ENCODE measurements around the gene DDB1.

DNA sequence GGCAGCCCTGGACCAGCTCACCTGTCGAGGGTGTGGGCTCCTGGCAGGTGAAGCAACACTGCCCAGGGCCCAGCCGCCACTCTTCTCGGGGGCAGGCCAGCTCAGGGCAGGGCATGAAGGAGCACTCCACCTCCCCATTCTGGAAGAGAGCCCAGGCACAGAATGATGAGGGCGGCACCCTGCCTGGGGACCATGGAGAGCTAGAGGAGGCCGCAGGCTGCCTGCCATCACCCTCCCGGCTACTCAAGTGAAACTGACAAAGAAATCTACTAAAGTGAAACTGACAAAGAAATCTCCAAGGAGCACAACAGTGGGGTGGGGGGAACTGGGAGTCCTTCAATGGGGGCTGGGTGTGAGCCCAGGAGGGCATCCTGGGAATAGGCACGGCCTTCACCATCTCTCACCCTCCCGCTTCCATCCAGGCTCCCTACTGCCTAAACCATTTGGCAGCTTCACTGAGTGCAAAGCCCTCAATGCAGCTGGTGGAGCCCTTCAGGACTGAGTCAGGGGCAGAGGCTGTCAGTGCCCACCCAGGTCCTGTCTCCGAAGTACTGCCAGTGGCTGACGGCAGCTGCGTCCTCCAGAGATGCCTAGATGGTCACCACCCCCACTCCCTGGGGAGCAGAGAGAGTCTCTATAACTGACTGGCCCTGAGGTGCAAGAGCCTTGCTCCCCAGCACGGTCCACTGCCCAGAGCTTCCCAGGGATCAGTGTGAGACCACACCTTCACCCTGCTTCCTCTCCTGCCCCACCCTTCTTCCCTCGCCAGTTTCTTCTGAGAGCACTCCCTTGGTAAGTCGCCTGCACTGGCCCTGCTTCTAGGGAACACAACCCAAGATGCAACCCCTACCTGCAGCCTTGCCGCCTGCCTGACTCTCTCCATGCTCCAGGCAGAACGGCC, 59.5 kb downstream of the DDB1 start:
- TF ChIP-seq, protein P1, sequence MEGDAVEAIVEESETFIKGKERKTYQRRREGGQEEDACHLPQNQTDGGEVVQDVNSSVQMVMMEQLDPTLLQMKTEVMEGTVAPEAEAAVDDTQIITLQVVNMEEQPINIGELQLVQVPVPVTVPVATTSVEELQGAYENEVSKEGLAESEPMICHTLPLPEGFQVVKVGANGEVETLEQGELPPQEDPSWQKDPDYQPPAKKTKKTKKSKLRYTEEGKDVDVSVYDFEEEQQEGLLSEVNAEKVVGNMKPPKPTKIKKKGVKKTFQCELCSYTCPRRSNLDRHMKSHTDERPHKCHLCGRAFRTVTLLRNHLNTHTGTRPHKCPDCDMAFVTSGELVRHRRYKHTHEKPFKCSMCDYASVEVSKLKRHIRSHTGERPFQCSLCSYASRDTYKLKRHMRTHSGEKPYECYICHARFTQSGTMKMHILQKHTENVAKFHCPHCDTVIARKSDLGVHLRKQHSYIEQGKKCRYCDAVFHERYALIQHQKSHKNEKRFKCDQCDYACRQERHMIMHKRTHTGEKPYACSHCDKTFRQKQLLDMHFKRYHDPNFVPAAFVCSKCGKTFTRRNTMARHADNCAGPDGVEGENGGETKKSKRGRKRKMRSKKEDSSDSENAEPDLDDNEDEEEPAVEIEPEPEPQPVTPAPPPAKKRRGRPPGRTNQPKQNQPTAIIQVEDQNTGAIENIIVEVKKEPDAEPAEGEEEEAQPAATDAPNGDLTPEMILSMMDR (IDR thresholded peaks at IDR 0.05): no peak
- TF ChIP-seq EP300 (IDR thresholded peaks at IDR 0.05) (no peak), POLR2A (IDR thresholded peaks at IDR 0.05) (no peak)

Measured in gastroesophageal sphincter (tissue), 3 donors.